Measurements from ENCODE around the gene RNF144A. TPM values are rescaled to one million over a fixed set of nuclear protein-coding genes. Genes with fewer than 3 reads are reported as not detected.

Gene RNF144A
- total and polyA plus RNA-seq, 10 donors, result 3.8 to 86.6 (median 50.9) TPM

GRCh38 chr2:7073901-7074300, 156.7 kb downstream of the RNF144A start:
- DNase-seq, result no peak
- 81 to 92% (median 90%) methylated on average over 3 of the region's 3 CpGs for WGBS, 5 donors
- Histone ChIP-seq H3K9me3 (no peaks in the 10 kb centered on the region), H3K27me3 (replicated peaks in 1 of 7) (no peaks in the 10 kb centered on the region), H3K4me1 (peaks cover 0 to 13% (median 0%) of the 10 kb centered on the region in 6 donors), H3K27ac (no peak overlapping the region), H3K36me3 (peaks cover 0 to 10% (median 0%) of the 10 kb centered on the region in 6 donors), H3K4me3 (no peak overlapping the region)
- TF ChIP-seq CTCF (IDR thresholded peaks at IDR 0.05 in 8 of 11, conservative IDR thresholded peaks at IDR 0.05 in 3 of 11) (no peak), POLR2A (IDR thresholded peaks at IDR 0.05) (no peak), POLR2AphosphoS5 (IDR thresholded peaks at IDR 0.05) (no peak)
- intact Hi-C loops (cut with DNase I; ENCODE audit: low total_unique reads), result no loop called here

- H3K4me3 ChIP-seq, result no peak overlapping the region
- intact Hi-C loops (cut with DNase I; ENCODE audit: low total_unique reads), result no loop called here
- H3K9me3 ChIP-seq, result no peaks in the 10 kb centered on the region
- no peaks in the 10 kb centered on the region for H3K27me3 ChIP-seq (replicated peaks in 1 of 7)
- WGBS, 5 donors, result 77 to 97% (median 94%) methylated on average over 1 of the region's 1 CpG
- DNase-seq, result no peak
- no peak overlapping the region for H3K27ac ChIP-seq
- H3K36me3 ChIP-seq, result peaks cover 0 to 10% (median 0%) of the 10 kb centered on the region in 6 donors
- H3K4me1 ChIP-seq, result peaks cover 0 to 13% (median 0%) of the 10 kb centered on the region in 6 donors
- TF ChIP-seq CTCF (IDR thresholded peaks at IDR 0.05 in 8 of 11, conservative IDR thresholded peaks at IDR 0.05 in 3 of 11) (no peak), POLR2A (IDR thresholded peaks at IDR 0.05) (no peak), POLR2AphosphoS5 (IDR thresholded peaks at IDR 0.05) (no peak)
These were observed 158.6 kb downstream of the RNF144A start for GRCh38 chr2:7075834-7076233.

GRCh38 chr2:7077660-7078267, 160.6 kb downstream of the RNF144A start:
- H3K4me3 ChIP-seq, result no peak overlapping the region
- no peak overlapping the region for H3K27ac ChIP-seq
- no peaks in the 10 kb centered on the region for H3K4me1 ChIP-seq
- H3K9me3 ChIP-seq, result no peaks in the 10 kb centered on the region
- no peaks in the 10 kb centered on the region for H3K27me3 ChIP-seq (replicated peaks in 1 of 7)
- intact Hi-C loops (cut with DNase I; ENCODE audit: low total_unique reads), result no loop called here
- WGBS, 5 donors, result 76 to 88% (median 84%) methylated on average over 10 of the region's 10 CpGs
- peaks cover 0 to 10% (median 0%) of the 10 kb centered on the region in 6 donors for H3K36me3 ChIP-seq
- no peak for TF ChIP-seq CTCF (IDR thresholded peaks at IDR 0.05 in 8 of 11, conservative IDR thresholded peaks at IDR 0.05 in 3 of 11)
- TF ChIP-seq POLR2A (IDR thresholded peaks at IDR 0.05), result no peak
- TF ChIP-seq POLR2AphosphoS5 (IDR thresholded peaks at IDR 0.05), result no peak
- no peak for DNase-seq

- no peaks in the 10 kb centered on the region for H3K4me1 ChIP-seq
- no peaks in the 10 kb centered on the region for H3K36me3 ChIP-seq
- no peak overlapping the region for H3K27ac ChIP-seq
- intact Hi-C loops (cut with DNase I; ENCODE audit: low total_unique reads), result no loop called here
- no peaks in the 10 kb centered on the region for H3K27me3 ChIP-seq (replicated peaks in 1 of 7)
- H3K4me3 ChIP-seq, result no peak overlapping the region
- TF ChIP-seq CTCF (IDR thresholded peaks at IDR 0.05 in 8 of 11, conservative IDR thresholded peaks at IDR 0.05 in 3 of 11) (peak in 6 of 11 experiments; percentile 19 to 47 (median 34)), POLR2A (IDR thresholded peaks at IDR 0.05) (no peak)
- DNase-seq, result no peak
- WGBS, 5 donors, result 70 to 89% (median 79%) methylated on average over 10 of the region's 10 CpGs
- peaks cover 0 to 19% (median 16%) of the 10 kb centered on the region in 8 donors for H3K9me3 ChIP-seq
These were observed 166.6 kb downstream of the RNF144A start for GRCh38 chr2:7083580-7084509.
